ENCODE results near the gene ERAS. TPM values are rescaled to one million over a fixed set of nuclear protein-coding genes. Genes with fewer than 3 reads are reported as not detected.
"Not testable (repeated sequence)": the region's sequence is repeated elsewhere in the genome, so short reads cannot be mapped to it uniquely, and the experiment has no call there.

The ERAS gene
- total RNA-seq, 1 donor from 2014 or later, result not detected

GRCh38 chrX:48831136-48831908 is 5.0 kb downstream of the ERAS start:
- no peak for DNase-seq (ENCODE audit: low spot score)

- DNase-seq (ENCODE audit: low spot score), result no peak
Observed at GRCh38 chrX:48831909-48832291, 5.6 kb downstream of the ERAS start.

GRCh38 chrX:48833542-48834138 is 7.3 kb downstream of the ERAS start:
- no peak for DNase-seq (ENCODE audit: low spot score)

GRCh38 chrX:48834383-48834709 is 8.0 kb downstream of the ERAS start:
- no peak for DNase-seq (ENCODE audit: low spot score)

GRCh38 chrX:48835524-48836329 is 9.4 kb downstream of the ERAS start, which contains the start of gene PCSK1N:
PCSK1N (minus strand) TSS chrX:48835610; CDS start chrX:48835532, 78 bp downstream.
- no peak for DNase-seq (ENCODE audit: low spot score)

- no peak for DNase-seq (ENCODE audit: low spot score)
Observed at GRCh38 chrX:48839686-48840085, 13.4 kb downstream of the ERAS start.

GRCh38 chrX:48848847-48849246 is 22.5 kb downstream of the ERAS start:
- no peak for DNase-seq (ENCODE audit: low spot score)

GRCh38 chrX:48852857-48853256 is 26.5 kb downstream of the ERAS start:
- no peak for DNase-seq (ENCODE audit: low spot score)

- not testable (repeated sequence) for DNase-seq (ENCODE audit: low spot score)
Observed at GRCh38 chrX:48853494-48853893, 27.2 kb downstream of the ERAS start.

GRCh38 chrX:48854121-48854804 is 27.9 kb downstream of the ERAS start:
- DNase-seq (ENCODE audit: low spot score), result not testable (repeated sequence)

GRCh38 chrX:48854898-48855297 is 28.6 kb downstream of the ERAS start:
- DNase-seq (ENCODE audit: low spot score), result no peak

- no peak for DNase-seq (ENCODE audit: low spot score)
Observed at GRCh38 chrX:48864210-48864609, 37.9 kb downstream of the ERAS start.

GRCh38 chrX:48872017-48872416 is 45.7 kb downstream of the ERAS start:
- not testable (repeated sequence) for DNase-seq (ENCODE audit: low spot score)

GRCh38 chrX:48876944-48877343 is 50.6 kb downstream of the ERAS start:
- DNase-seq (ENCODE audit: low spot score), result not testable (repeated sequence)

Other genes with a start within 250 kb of the ERAS start
- 96.9 TPM for gene WDR13, start 229.0 kb upstream of the ERAS start, total RNA-seq
- 22.0 TPM for gene WAS, start 142.7 kb upstream of the ERAS start, total RNA-seq
- gene SUV39H1, start 129.8 kb upstream of the ERAS start, total RNA-seq, result 5.1 TPM
- gene GLOD5, start 64.8 kb upstream of the ERAS start, total RNA-seq, result not detected
- not detected for gene GATA1, start 39.9 kb upstream of the ERAS start, total RNA-seq
- gene HDAC6, start 24.4 kb upstream of the ERAS start, total RNA-seq, result 47.1 TPM
- not detected for gene PCSK1N, start 9.1 kb downstream of the ERAS start, total RNA-seq
- 22.1 TPM for gene TIMM17B, start 71.3 kb downstream of the ERAS start, total RNA-seq
- gene PQBP1, start 71.4 kb downstream of the ERAS start, total RNA-seq, result 50.6 TPM
- gene SLC35A2, start 85.1 kb downstream of the ERAS start, total RNA-seq, result 24.5 TPM
- 5.7 TPM for gene PIM2, start 92.5 kb downstream of the ERAS start, total RNA-seq
- 40.0 TPM for gene OTUD5, start 131.1 kb downstream of the ERAS start, total RNA-seq
- gene KCND1, start 145.3 kb downstream of the ERAS start, total RNA-seq, result 1.3 TPM
- 37.6 TPM for gene GRIPAP1, start 175.8 kb downstream of the ERAS start, total RNA-seq
- 103 TPM for gene TFE3, start 216.8 kb downstream of the ERAS start, total RNA-seq
- gene CCDC120, start 232.5 kb downstream of the ERAS start, total RNA-seq, result 4.0 TPM
- gene PRAF2, start 247.5 kb downstream of the ERAS start, total RNA-seq, result 20.7 TPM